Stomach (tissue), 9 donors: ENCODE measurements around the gene ATP2B1. TPM values are rescaled to one million over a fixed set of nuclear protein-coding genes. Genes with fewer than 3 reads are reported as not detected.

ENCODE experiments used
- DNase-seq, 2 donors: peaks; one replicate each; pipeline versions ENCODE4 v3.0.0 to v3.0.0-alpha.2; 2013 to 2019
- H3K27ac ChIP-seq, 5 donors: fragments of 200-600 bp in 4 of 5; sonication (generic) in 4 of 5; one replicate each; pipeline ENCODE4 v1.5.1; 2013 to 2019; ENCODE audit warnings: mild to moderate bottlenecking in 1 of 5, moderate library complexity in 1 of 5
- H3K27me3 ChIP-seq, 3 donors: fragments of 200-600 bp; sonication (generic); one replicate each; pipeline ENCODE4 v1.5.1; 2017 to 2019; ENCODE audit warnings: mixed run types in 1 of 3
- H3K36me3 ChIP-seq, 4 donors: fragments of 200-600 bp; sonication (generic); 1 replicate in 3 of 4; 2 replicates in 1 of 4; pipeline ENCODE4 v1.5.1; 2016 to 2019
- H3K4me1 ChIP-seq, 4 donors: fragments of 200-600 bp; sonication (generic); one replicate each; pipeline ENCODE4 v1.5.1; 2016 to 2019
- H3K4me3 ChIP-seq, 4 donors: fragments of 200-600 bp; sonication (generic) in 3 of 4; one replicate each; pipeline ENCODE4 v1.5.1; 2016 to 2019; ENCODE audit warnings: mild to moderate bottlenecking in 1 of 4
- H3K9me3 ChIP-seq, 4 donors: fragments of 200-600 bp; sonication (generic); one replicate each; pipeline ENCODE4 v1.5.1; 2016 to 2019
- EP300 ChIP-seq: sonication (generic); formaldehyde crosslinking; IDR thresholded peaks from one replicate; pipeline ENCODE4 v1.6.1; 2017; ENCODE audit warnings: antibody characterized with exemption
- POLR2A ChIP-seq, 4 donors: fragments of 450-650 bp; IDR thresholded peaks; one replicate each; pipeline ENCODE4 v1.6.1; 2016; ENCODE audit warnings: antibody characterized with exemption in 4 of 4, control low read depth in 2 of 4, mild to moderate bottlenecking in 1 of 4, moderate library complexity in 1 of 4
- POLR2AphosphoS5 ChIP-seq, 3 donors: sonication (generic); formaldehyde crosslinking; IDR thresholded peaks; one replicate each; pipeline ENCODE4 v1.6.1; 2016; ENCODE audit warnings: antibody characterized with exemption in 3 of 3
- WGBS, 5 donors: extraction: QIAGEN DNeasy Blood & Tissue Kit in 3 of 5; methylation state at CpG; one replicate each; pipeline versions ENCODE4 v1.1.5 to v1.1.7; 2013 to 2018; 5-methylcytosine and 5-hydroxymethylcytosine counted together
- intact Hi-C: fragments of 100-400 bp; cut with DNase I; formaldehyde crosslinking; loops from one replicate; pipeline ENCODE4 v1.15.1; 2023; ENCODE audit warnings: low total_unique reads
- polyA plus RNA-seq, 3 donors: library from polyadenylated mRNA; stranded (reverse); fragments of 200-250 nt; gene quantifications; one replicate each; pipeline ENCODE4 v1.2.3, GENCODE V29; 2013
- total RNA-seq, 5 donors: library from RNA; depleted of rRNA; stranded (reverse); fragments of >200 nt; gene quantifications; one replicate each; pipeline versions ENCODE4 v1.1.0 to v1.2.3, GENCODE V29; 2014 to 2016
- TF ChIP-seq, protein P1 (sequence below), 7 experiments: fragments of 450-650 bp in 4 of 7; fragments of 200-600 bp in 3 of 7; sonication (generic) in 3 of 7; IDR thresholded peaks; one replicate each; pipeline ENCODE4 v1.5.1; 2016 to 2019; ENCODE audit warnings: antibody characterized with exemption in 7 of 7, control low read depth in 2 of 7, mild to moderate bottlenecking in 1 of 7
- donor health status: healthy with polysubstance abuse.
- donor health status: Bipolar disorder and iron deficiency.
- donor health status: healthy.

ATP2B1 gene
- total and polyA plus RNA-seq, 8 donors = 3.5 to 84.1 (median 18.6) TPM

DNA sequence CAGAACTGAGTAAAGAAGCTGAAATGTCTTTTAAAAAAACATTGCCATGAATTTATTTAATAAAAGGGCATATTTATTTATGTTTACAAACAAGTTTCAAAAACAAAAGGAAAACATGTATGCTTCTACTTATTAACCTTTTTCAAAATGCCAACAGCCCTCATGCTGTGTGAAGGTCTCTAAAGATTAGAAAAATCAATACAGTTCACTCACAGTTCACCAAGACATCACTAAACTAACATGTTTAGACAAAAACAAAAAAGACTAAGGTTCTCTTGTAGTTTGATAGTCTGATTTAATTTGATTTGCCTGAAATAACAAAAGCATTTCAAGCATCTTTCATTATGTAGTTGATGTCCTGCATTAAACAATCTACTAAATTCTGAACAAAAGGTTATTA lies 118.9 kb downstream of the ATP2B1 start:
- H3K4me3 ChIP-seq = no peak overlapping the region
- no peaks in the 10 kb centered on the region for H3K9me3 ChIP-seq
- peaks cover 6 to 36% (median 20%) of the 10 kb centered on the region in 4 donors for H3K36me3 ChIP-seq
- no peaks in the 10 kb centered on the region for H3K27me3 ChIP-seq
- H3K4me1 ChIP-seq = no peaks in the 10 kb centered on the region
- no peak for DNase-seq
- intact Hi-C loops = no loop called here
- no peak overlapping the region for H3K27ac ChIP-seq
- TF ChIP-seq POLR2AphosphoS5 (IDR thresholded peaks at IDR 0.05) = no peak
- TF ChIP-seq POLR2A (IDR thresholded peaks at IDR 0.05) = no peak
- TF ChIP-seq EP300 = no peak
- TF ChIP-seq, protein P1, sequence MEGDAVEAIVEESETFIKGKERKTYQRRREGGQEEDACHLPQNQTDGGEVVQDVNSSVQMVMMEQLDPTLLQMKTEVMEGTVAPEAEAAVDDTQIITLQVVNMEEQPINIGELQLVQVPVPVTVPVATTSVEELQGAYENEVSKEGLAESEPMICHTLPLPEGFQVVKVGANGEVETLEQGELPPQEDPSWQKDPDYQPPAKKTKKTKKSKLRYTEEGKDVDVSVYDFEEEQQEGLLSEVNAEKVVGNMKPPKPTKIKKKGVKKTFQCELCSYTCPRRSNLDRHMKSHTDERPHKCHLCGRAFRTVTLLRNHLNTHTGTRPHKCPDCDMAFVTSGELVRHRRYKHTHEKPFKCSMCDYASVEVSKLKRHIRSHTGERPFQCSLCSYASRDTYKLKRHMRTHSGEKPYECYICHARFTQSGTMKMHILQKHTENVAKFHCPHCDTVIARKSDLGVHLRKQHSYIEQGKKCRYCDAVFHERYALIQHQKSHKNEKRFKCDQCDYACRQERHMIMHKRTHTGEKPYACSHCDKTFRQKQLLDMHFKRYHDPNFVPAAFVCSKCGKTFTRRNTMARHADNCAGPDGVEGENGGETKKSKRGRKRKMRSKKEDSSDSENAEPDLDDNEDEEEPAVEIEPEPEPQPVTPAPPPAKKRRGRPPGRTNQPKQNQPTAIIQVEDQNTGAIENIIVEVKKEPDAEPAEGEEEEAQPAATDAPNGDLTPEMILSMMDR (IDR thresholded peaks at IDR 0.05) = no peak

DNA sequence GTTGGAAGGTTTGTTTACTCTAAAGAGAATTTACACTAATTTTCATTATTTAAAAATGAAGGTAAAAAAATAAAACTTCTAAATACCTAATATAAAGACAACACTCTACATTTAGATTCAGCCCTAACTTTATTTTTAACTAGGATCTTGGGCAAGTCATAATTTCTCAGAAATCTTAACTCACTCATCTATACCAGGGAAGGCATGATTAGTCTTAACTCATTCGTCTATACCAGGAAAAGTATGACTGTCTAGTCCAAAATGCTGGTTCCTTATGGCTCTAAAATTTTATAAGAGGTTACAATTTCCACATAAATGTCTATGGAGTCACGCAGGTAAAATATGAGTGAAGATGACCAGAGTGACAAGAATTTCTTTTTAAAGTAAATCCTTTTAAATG lies 130.1 kb downstream of the ATP2B1 start:
- H3K27me3 ChIP-seq = no peaks in the 10 kb centered on the region
- H3K9me3 ChIP-seq = no peaks in the 10 kb centered on the region
- no peak overlapping the region for H3K27ac ChIP-seq
- no peak for DNase-seq
- H3K36me3 ChIP-seq = no peaks in the 10 kb centered on the region
- no peak overlapping the region for H3K4me3 ChIP-seq
- WGBS, 5 donors = 87 to 95% (median 92%) methylated on average over 2 of the region's 2 CpGs
- H3K4me1 ChIP-seq = no peaks in the 10 kb centered on the region
- TF ChIP-seq POLR2AphosphoS5 (IDR thresholded peaks at IDR 0.05) = no peak
- TF ChIP-seq EP300 = no peak
- TF ChIP-seq POLR2A (IDR thresholded peaks at IDR 0.05) = no peak
- TF ChIP-seq, protein P1 (IDR thresholded peaks at IDR 0.05) = no peak
- intact Hi-C loops = no loop called here

DNA sequence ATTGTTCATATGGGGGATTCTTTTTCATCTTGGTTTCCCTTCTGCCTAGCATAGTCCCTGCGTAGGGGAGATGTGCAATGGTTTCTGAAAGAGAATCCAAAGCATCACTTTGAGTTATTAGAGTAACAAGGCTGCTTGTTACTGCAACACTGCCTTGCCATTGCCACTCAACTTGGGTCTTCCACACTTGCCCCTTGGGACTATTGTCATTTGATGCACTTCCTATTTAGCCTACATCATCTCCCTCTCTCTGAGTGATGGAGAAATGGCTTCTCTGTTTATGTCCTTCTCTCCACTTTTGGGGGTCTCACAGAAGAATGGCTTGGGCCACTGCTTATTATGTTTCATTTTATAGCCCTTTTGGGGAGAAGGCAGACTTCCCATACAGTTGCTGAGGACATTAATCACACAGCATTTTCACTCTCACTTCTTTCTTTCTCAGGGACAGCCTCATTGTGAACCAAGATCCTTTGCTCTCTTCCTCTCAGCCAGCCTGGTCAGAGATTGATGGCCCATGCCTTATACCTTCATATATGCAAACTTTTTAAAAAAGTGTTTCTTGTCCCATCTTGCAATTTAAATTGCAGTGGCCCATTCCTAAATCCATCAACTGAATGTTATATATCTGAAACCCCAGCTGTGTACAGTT lies 131.9 kb downstream of the ATP2B1 start:
- Histone ChIP-seq H3K9me3 (no peaks in the 10 kb centered on the region), H3K27ac (no peak overlapping the region), H3K36me3 (no peaks in the 10 kb centered on the region), H3K4me1 (no peaks in the 10 kb centered on the region), H3K27me3 (no peaks in the 10 kb centered on the region), H3K4me3 (no peak overlapping the region)
- no peak for DNase-seq
- intact Hi-C loops = no loop called here
- WGBS, 5 donors = 96 to 100% (median 100%) methylated on average over 1 of the region's 1 CpG
- no peak for TF ChIP-seq EP300
- no peak for TF ChIP-seq POLR2AphosphoS5 (IDR thresholded peaks at IDR 0.05)
- TF ChIP-seq, protein P1 (IDR thresholded peaks at IDR 0.05) = no peak
- no peak for TF ChIP-seq POLR2A (IDR thresholded peaks at IDR 0.05)

DNA sequence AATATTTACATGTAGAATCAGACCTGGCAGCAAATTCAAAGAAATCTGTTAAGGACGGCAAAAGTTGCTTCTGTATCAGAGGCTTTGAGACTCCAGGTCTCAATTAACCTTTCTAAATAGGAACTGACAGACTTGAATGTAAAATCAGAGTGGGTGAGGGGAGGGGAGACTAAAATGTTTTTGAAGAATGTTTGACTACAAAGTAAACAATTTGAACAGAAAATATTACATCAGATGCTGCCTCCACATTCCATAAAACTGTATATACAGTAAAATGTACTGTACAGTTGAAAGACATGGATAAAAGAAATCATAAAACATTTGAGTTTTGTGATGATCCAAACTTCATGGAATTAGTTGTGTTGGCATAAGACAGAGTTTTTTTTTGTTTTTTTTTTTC lies 133.3 kb downstream of the ATP2B1 start:
- WGBS, 5 donors = 24 to 50% (median 48%) methylated on average over 1 of the region's 1 CpG
- Histone ChIP-seq H3K4me3 (no peak overlapping the region), H3K27ac (no peak overlapping the region), H3K27me3 (no peaks in the 10 kb centered on the region), H3K4me1 (no peaks in the 10 kb centered on the region), H3K9me3 (no peaks in the 10 kb centered on the region), H3K36me3 (no peaks in the 10 kb centered on the region)
- TF ChIP-seq, protein P1 (IDR thresholded peaks at IDR 0.05) = no peak
- TF ChIP-seq POLR2A (IDR thresholded peaks at IDR 0.05) (no peak), EP300 (no peak)
- intact Hi-C loops = no loop called here
- DNase-seq = no peak
